Measurements from ENCODE around the gene ZBTB4. TPM values are rescaled to one million over a fixed set of nuclear protein-coding genes. Genes with fewer than 3 reads are reported as not detected.

Gene ZBTB4
- total RNA-seq, 1 experiment from 2014 or later: 15.5 TPM

DNA sequence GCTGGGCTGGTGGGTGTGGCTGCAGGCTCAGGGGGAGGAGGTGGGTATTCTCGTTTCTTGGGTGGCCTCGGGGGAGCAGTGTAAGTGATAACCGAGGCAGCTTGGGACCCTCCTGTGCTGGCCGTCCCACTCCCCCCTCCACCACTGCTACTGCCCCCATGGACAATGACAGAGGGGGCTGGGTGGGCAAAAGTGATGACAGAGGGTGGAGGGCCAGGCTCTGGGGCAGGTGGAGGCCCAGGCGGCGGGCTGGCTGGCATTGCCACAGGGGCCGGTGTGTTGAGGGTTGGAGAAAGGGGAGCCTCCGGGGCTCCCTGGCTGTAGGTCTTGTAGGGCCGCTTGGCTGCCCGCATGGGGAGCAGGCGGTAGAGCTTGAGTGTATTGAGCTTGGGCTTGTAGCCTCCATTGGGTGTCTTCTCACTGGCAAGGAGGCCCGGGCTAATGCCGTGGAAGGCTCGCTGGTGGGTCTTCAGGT, 16.0 kb downstream of the ZBTB4 start:
- H3K9me3 Mint-ChIP-seq (ENCODE audit: unreplicated experiment): no peaks in the 10 kb centered on the region
- H3K27me3 ChIP-seq (replicated peaks; ENCODE audit: control insufficient read depth, insufficient read depth, low read length): no peaks in the 10 kb centered on the region
- H3K9me3 ChIP-seq: no peaks in the 10 kb centered on the region
- no peak for DNase-seq
- intact Hi-C loops (cut with micrococcal nuclease; ENCODE audit: unreplicated experiment): no loop called here
- peaks cover 26% of the 10 kb centered on the region for H3K36me3 Mint-ChIP-seq (ENCODE audit: insufficient read depth, unreplicated experiment)
- H3K4me1 ChIP-seq: no peaks in the 10 kb centered on the region
- ChIA-PET CTCF (no interaction called here), POLR2A (no interaction called here)
- H3K4me1 Mint-ChIP-seq (ENCODE audit: low read depth, unreplicated experiment): peaks cover 5% of the 10 kb centered on the region
- H3K4me3 Mint-ChIP-seq (ENCODE audit: unreplicated experiment): no peak overlapping the region
- no TSS peak for BruUV-seq (replicated peaks)
- H3K27ac Mint-ChIP-seq (ENCODE audit: unreplicated experiment): no peak overlapping the region
- H3K4me3 ChIP-seq (ENCODE audit: low read depth, low read length): no peak overlapping the region
- H3K36me3 ChIP-seq (ENCODE audit: control insufficient read depth, insufficient read depth, low read length): no peaks in the 10 kb centered on the region
- H3K27me3 Mint-ChIP-seq (ENCODE audit: insufficient read depth, unreplicated experiment): no peaks in the 10 kb centered on the region
- TF ChIP-seq, protein P1, sequence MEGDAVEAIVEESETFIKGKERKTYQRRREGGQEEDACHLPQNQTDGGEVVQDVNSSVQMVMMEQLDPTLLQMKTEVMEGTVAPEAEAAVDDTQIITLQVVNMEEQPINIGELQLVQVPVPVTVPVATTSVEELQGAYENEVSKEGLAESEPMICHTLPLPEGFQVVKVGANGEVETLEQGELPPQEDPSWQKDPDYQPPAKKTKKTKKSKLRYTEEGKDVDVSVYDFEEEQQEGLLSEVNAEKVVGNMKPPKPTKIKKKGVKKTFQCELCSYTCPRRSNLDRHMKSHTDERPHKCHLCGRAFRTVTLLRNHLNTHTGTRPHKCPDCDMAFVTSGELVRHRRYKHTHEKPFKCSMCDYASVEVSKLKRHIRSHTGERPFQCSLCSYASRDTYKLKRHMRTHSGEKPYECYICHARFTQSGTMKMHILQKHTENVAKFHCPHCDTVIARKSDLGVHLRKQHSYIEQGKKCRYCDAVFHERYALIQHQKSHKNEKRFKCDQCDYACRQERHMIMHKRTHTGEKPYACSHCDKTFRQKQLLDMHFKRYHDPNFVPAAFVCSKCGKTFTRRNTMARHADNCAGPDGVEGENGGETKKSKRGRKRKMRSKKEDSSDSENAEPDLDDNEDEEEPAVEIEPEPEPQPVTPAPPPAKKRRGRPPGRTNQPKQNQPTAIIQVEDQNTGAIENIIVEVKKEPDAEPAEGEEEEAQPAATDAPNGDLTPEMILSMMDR (IDR thresholded peaks at IDR 0.05; ENCODE audit: insufficient read depth in 1 of 2, low read depth in 1 of 2, low read length in 1 of 2, severe bottlenecking in 1 of 2, unreplicated experiment in 1 of 2): no peak

- Histone ChIP-seq H3K27me3 (replicated peaks; ENCODE audit: control insufficient read depth, insufficient read depth, low read length) (no peaks in the 10 kb centered on the region), H3K36me3 (ENCODE audit: control insufficient read depth, insufficient read depth, low read length) (no peaks in the 10 kb centered on the region), H3K4me3 (ENCODE audit: low read depth, low read length) (no peak overlapping the region), H3K9me3 (no peaks in the 10 kb centered on the region), H3K4me1 (no peaks in the 10 kb centered on the region)
- CTCF ChIA-PET: no interaction called here
- DNase-seq: no peak
- no peaks in the 10 kb centered on the region for H3K27me3 Mint-ChIP-seq (ENCODE audit: insufficient read depth, unreplicated experiment)
- POLR2A ChIA-PET: no interaction called here
- no peaks in the 10 kb centered on the region for H3K9me3 Mint-ChIP-seq (ENCODE audit: unreplicated experiment)
- H3K36me3 Mint-ChIP-seq (ENCODE audit: insufficient read depth, unreplicated experiment): peaks cover 25% of the 10 kb centered on the region
- intact Hi-C loops (cut with micrococcal nuclease; ENCODE audit: unreplicated experiment): no loop called here
- TF ChIP-seq, protein P1 (IDR thresholded peaks at IDR 0.05; ENCODE audit: insufficient read depth in 1 of 2, low read depth in 1 of 2, low read length in 1 of 2, severe bottlenecking in 1 of 2, unreplicated experiment in 1 of 2): no peak
- no peak overlapping the region for H3K27ac Mint-ChIP-seq (ENCODE audit: unreplicated experiment)
- no TSS peak for BruUV-seq (replicated peaks)
- peaks cover 5% of the 10 kb centered on the region for H3K4me1 Mint-ChIP-seq (ENCODE audit: low read depth, unreplicated experiment)
- no peak overlapping the region for H3K4me3 Mint-ChIP-seq (ENCODE audit: unreplicated experiment)
Observed at GRCh38 chr17:7462474-7463371, 16.7 kb downstream of the ZBTB4 start.

- H3K27me3 ChIP-seq (replicated peaks; ENCODE audit: control insufficient read depth, insufficient read depth, low read length): no peaks in the 10 kb centered on the region
- H3K36me3 ChIP-seq (ENCODE audit: control insufficient read depth, insufficient read depth, low read length): no peaks in the 10 kb centered on the region
- Mint-ChIP-seq H3K27me3 (ENCODE audit: insufficient read depth, unreplicated experiment) (no peaks in the 10 kb centered on the region), H3K27ac (ENCODE audit: unreplicated experiment) (no peak overlapping the region), H3K4me3 (ENCODE audit: unreplicated experiment) (no peak overlapping the region), H3K9me3 (ENCODE audit: unreplicated experiment) (no peaks in the 10 kb centered on the region), H3K4me1 (ENCODE audit: low read depth, unreplicated experiment) (peaks cover 5% of the 10 kb centered on the region), H3K36me3 (ENCODE audit: insufficient read depth, unreplicated experiment) (peaks cover 30% of the 10 kb centered on the region)
- no TSS peak for BruUV-seq (replicated peaks)
- H3K9me3 ChIP-seq: no peaks in the 10 kb centered on the region
- intact Hi-C loops (cut with micrococcal nuclease; ENCODE audit: unreplicated experiment): no loop called here
- POLR2A ChIA-PET: no interaction called here
- TF ChIP-seq, protein P1 (IDR thresholded peaks at IDR 0.05; ENCODE audit: insufficient read depth in 1 of 2, low read depth in 1 of 2, low read length in 1 of 2, severe bottlenecking in 1 of 2, unreplicated experiment in 1 of 2): no peak
- no peak overlapping the region for H3K4me3 ChIP-seq (ENCODE audit: low read depth, low read length)
- no peaks in the 10 kb centered on the region for H3K4me1 ChIP-seq
- DNase-seq: no peak
- CTCF ChIA-PET: no interaction called here
Observed at GRCh38 chr17:7460850-7461660, 18.4 kb downstream of the ZBTB4 start.
